ENCODE data around the gene MYH6.
"Not testable (repeated sequence)": the region's sequence is repeated elsewhere in the genome, so short reads cannot be mapped to it uniquely, and the experiment has no call there.

Gene MYH6

GRCh38 chr14:23389871-23390270, 18.2 kb downstream of the MYH6 start:
- DNase-seq = not testable (repeated sequence)

- no peak for DNase-seq
These were observed 18.7 kb downstream of the MYH6 start for GRCh38 chr14:23389396-23389795.

- no peak for DNase-seq
These were observed 19.1 kb downstream of the MYH6 start for GRCh38 chr14:23388996-23389395.

- no peak for DNase-seq
These were observed 19.9 kb downstream of the MYH6 start for GRCh38 chr14:23387916-23388882.

- no peak for DNase-seq
These were observed 21.1 kb downstream of the MYH6 start for GRCh38 chr14:23386999-23387398.

GRCh38 chr14:23386266-23386657, 21.8 kb downstream of the MYH6 start:
- DNase-seq = not testable (repeated sequence)

GRCh38 chr14:23385642-23386265, 22.3 kb downstream of the MYH6 start:
- no peak for DNase-seq

- DNase-seq = no peak
These were observed 22.8 kb downstream of the MYH6 start for GRCh38 chr14:23385244-23385641.

GRCh38 chr14:23384364-23385080, 23.6 kb downstream of the MYH6 start:
- DNase-seq = no peak

- DNase-seq = no peak
These were observed 25.2 kb downstream of the MYH6 start for GRCh38 chr14:23382731-23383440.

- DNase-seq = no peak
These were observed 25.8 kb downstream of the MYH6 start for GRCh38 chr14:23382276-23382675.

GRCh38 chr14:23381871-23382270, 26.2 kb downstream of the MYH6 start:
- DNase-seq = no peak

- DNase-seq = no peak
These were observed 27.1 kb downstream of the MYH6 start for GRCh38 chr14:23380976-23381375.

- no peak for DNase-seq
These were observed 27.7 kb downstream of the MYH6 start for GRCh38 chr14:23380197-23380914.

- peak; percentile 69 for DNase-seq
These were observed 28.5 kb downstream of the MYH6 start for GRCh38 chr14:23379366-23380196.

- DNase-seq = no peak
These were observed 29.4 kb downstream of the MYH6 start for GRCh38 chr14:23378612-23379220.

- no peak for DNase-seq
These were observed 30.2 kb downstream of the MYH6 start for GRCh38 chr14:23377573-23378563.

- no peak for DNase-seq
These were observed 30.9 kb downstream of the MYH6 start for GRCh38 chr14:23377198-23377550.

- no peak for DNase-seq
These were observed 31.4 kb downstream of the MYH6 start, which contains the start of gene CMTM5 for GRCh38 chr14:23376482-23377197. CMTM5 (plus strand) TSS chr14:23377046; CDS start chr14:23377252, 206 bp downstream.

Data from stimulated activated CD4-positive, alpha-beta T cell treated with anti-CD3 and anti-CD28 coated beads, Interleukin-4, amount 100 ng/mL, for 24 hours (primary cell).